Effector CD8-positive, alpha-beta T cell (primary cell): Measurements from ENCODE around the gene NPIPA7.
"Not testable (repeated sequence)": the region's sequence is repeated elsewhere in the genome, so short reads cannot be mapped to it uniquely, and the experiment has no call there.

Experiments used
- DNase-seq: peaks from one replicate; lab custom pipeline; 2025; lab: John Stamatoyannopoulos, UW
- total RNA-seq, 4 experiments: gene quantifications; one replicate each; lab custom pipeline; 2026; lab: John Stamatoyannopoulos, UW

The NPIPA7 gene
- total RNA-seq = 0 reads per million in 4 experiments

DNA sequence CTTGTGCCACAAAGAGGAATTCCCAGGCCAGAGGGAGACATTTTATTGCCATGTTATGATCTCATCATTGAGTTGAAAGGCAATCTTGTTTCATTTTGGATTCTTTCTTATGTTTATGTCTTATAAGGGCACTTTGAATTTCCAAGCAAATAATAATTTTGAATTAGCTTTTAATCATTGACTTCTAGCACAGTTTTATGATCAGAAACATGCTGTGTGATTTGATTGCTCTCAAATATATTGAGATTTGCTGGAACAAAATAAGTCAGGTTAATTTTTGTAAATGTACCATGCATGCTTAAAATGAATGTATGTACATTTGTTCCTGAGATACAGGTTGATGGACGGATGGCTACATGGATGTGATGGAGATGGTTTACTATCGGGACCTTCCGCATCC, at the start of gene NPIPA7:
Gene NPIPA7 (plus strand): TSS at position 301 of the 400 bp plus-strand sequence. CDS start 105 bp downstream, outside the sequence.
- DNase-seq = not testable (repeated sequence)

GRCh38 chr16:16331466-16331865, 47.5 kb upstream of the NPIPA7 start:
- not testable (repeated sequence) for DNase-seq

DNA sequence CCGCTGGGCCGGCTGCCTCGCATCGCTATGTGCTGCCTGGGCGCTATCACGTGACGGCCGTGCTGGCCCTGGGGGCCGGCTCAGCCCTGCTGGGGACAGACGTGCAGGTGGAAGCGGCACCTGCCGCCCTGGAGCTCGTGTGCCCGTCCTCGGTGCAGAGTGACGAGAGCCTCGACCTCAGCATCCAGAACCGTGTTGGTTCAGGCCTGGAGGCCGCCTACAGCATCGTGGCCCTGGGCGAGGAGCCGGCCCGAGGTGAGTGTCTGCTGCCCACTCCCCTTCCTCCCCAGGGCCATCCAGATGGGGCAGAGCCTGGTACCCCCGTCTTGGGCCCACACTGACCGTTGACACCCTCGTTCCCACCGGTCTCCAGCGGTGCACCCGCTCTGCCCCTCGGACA, 21.4 kb upstream of the NPIPA7 start:
- DNase-seq = not testable (repeated sequence)

GRCh38 chr16:16358539-16359240, 20.2 kb upstream of the NPIPA7 start:
- not testable (repeated sequence) for DNase-seq

- not testable (repeated sequence) for DNase-seq
Measured at GRCh38 chr16:16363595-16363994, 15.3 kb upstream of the NPIPA7 start.

DNA sequence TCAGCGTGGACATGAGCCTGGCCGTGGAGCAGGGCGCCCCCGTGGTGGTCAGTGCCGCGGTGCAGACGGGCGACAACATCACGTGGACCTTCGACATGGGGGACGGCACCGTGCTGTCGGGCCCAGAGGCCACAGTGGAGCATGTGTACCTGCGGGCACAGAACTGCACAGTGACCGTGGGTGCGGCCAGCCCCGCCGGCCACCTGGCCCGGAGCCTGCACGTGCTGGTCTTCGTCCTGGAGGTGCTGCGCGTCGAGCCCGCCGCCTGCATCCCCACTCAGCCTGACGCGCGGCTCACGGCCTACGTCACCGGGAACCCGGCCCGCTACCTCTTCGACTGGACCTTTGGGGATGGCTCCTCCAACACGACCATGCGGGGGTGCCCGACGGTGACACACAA, 14.8 kb upstream of the NPIPA7 start:
- DNase-seq = not testable (repeated sequence)

- not testable (repeated sequence) for DNase-seq
Measured at GRCh38 chr16:16364701-16365100, 14.2 kb upstream of the NPIPA7 start.

DNA sequence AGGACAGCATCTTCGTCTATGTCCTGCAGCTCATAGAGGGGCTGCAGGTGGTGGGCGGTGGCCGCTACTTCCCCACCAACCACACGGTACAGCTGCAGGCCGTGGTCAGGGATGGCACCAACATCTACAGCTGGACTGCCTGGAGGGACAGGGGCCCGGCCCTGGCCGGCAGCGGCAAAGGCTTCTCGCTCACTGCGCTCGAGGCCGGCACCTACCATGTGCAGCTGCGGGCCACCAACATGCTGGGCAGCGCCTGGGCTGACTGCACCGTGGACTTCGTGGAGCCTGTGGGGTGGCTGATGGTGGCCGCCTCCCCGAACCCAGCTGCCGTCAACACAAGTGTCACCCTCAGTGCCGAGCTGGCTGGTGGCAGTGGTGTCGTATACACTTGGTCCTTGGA, 13.6 kb upstream of the NPIPA7 start:
- DNase-seq = not testable (repeated sequence)

GRCh38 chr16:16365851-16366250, 13.1 kb upstream of the NPIPA7 start:
- DNase-seq = not testable (repeated sequence)

DNA sequence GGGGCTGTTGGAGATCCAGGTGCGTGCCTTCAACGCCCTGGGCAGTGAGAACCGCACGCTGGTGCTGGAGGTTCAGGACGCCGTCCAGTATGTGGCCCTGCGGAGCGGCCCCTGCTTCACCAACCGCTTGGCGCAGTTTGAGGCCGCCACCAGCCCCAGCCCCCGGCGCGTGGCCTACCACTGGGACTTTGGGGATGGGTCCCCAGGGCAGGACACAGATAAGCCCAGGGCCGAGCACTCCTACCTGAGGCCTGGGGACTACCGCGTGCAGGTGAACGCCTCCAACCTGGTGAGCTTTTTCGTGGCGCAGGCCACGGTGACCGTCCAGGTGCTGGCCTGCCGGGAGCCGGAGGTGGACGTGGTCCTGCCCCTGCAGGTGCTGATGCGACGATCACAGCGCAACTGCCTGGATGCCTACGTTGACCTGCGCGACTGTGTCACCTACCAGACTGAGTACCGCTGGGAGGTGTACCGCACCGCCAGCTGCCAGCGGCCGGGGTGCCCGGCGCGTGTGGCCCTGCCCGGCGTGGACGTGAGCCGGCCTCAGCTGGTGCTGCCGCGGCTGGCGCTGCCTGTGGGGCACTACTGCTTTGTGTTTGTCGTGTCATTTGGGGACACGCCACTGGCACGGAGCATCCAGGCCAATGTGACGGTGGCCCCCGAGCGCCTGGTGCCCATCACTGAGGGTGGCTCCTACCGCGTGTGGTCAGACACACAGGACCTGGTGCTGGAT, 12.2 kb upstream of the NPIPA7 start:
- not testable (repeated sequence) for DNase-seq

GRCh38 chr16:16367285-16367628, 11.7 kb upstream of the NPIPA7 start:
- not testable (repeated sequence) for DNase-seq

DNA sequence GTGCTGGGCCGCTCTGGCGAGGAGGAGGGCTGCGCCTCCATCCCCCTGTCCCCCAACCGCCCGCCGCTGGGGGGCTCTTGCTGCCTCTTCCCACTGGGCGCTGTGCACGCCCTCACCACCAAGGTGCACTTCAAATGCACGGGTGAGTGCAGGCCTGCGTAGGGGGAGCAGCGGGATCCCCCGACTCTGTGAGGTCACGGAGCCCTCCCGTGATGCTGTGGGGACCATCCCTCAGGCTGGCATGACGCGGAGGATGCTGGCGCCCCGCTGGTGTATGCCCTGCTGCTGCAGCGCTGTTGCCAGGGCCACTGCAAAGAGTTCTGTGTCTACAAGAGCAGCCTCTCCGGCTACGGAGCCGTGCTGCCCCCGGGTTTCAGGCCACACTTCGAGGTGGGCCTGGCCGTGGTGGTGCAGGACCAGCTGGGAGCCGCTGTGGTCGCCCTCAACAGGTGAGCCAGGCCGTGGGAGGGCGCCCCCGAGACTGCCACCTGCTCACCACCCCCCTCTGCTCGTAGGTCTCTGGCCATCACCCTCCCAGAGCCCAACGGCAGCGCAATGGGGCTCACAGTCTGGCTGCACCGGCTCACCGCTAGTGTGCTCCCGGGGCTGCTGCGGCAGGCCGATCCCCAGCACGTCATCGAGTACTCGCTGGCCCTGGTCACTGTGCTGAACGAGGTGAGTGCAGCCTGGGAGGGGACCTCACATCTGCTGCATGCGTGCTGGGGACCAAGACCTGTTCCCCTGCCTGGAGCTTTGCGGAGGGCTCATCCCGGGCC, 9.7 kb upstream of the NPIPA7 start:
- DNase-seq = not testable (repeated sequence)

DNA sequence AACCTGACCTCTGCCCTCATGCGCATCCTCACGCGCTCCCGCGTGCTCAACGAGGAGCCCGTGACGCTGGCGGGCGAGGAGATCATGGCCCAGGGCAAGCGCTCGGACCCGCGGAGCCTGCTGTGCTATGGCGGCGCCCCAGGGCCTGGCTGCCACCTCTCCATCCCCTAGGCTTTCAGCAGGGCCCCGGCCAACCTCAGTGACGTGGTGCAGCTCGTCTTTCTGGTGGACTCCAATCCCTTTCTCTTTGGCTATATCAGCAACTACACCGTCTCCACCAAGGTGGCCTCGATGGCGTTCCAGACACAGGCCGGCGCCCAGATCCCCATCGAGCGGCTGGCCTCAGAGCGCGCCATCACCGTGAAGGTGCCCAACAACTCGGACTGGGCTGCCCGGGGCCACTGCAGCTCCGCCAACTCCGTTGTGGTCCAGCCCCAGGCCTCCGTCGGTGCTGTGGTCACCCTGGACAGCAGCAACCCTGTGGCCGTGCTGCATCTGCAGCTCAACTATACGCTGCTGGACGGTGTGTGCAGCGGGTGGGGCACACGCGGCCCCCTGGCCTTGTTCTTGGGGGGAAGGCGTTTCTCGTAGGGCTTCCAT, 7.7 kb upstream of the NPIPA7 start:
- DNase-seq = not testable (repeated sequence)

GRCh38 chr16:16374192-16374591, 4.7 kb upstream of the NPIPA7 start:
- DNase-seq = not testable (repeated sequence)

DNA sequence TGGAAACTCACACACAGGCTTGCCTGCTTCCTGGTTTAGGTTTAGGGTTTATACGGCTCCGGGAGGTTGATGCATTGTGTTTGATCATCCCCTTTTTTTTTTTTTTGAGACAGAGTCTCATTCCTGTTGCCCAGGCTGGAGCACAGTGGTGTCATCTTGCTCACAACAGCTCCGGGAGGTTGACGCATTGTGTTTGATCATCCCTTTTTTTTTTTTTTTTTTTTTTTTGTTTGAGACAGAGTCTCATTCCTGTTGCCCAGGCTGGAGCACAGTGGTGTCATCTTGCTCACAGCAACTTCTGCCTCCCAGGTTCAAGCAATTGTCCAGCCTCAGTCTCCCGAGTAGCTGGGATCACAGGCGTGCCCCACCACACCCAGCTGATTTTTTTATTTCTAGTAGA, 20.7 kb downstream of the NPIPA7 start:
- DNase-seq = not testable (repeated sequence)

DNA sequence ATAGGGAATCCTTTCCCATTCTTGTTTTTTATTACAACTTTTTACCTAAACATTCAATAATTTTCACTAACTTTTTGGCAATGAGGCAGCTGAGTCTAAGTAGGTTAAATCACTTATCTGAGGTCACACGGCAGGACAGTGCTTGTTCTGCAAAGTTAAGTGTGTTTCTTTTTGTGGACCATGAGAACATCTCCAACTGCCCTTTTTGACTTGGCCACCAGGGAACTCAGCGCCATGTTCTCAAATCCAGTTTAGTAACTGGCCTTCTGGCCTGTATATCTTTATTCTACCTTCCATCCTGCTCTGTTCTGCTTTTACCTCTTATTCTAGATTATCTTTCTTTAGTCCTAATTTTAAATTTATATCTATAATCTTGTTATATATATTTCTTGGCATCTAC, 23.4 kb downstream of the NPIPA7 start:
- not testable (repeated sequence) for DNase-seq

- not testable (repeated sequence) for DNase-seq
Measured at GRCh38 chr16:16404283-16404682, 25.3 kb downstream of the NPIPA7 start.

GRCh38 chr16:16405421-16405820, 26.5 kb downstream of the NPIPA7 start:
- DNase-seq = not testable (repeated sequence)

- not testable (repeated sequence) for DNase-seq
Measured at GRCh38 chr16:16408430-16408829, 29.5 kb downstream of the NPIPA7 start.

GRCh38 chr16:16413773-16414172, 34.8 kb downstream of the NPIPA7 start:
- not testable (repeated sequence) for DNase-seq

DNA sequence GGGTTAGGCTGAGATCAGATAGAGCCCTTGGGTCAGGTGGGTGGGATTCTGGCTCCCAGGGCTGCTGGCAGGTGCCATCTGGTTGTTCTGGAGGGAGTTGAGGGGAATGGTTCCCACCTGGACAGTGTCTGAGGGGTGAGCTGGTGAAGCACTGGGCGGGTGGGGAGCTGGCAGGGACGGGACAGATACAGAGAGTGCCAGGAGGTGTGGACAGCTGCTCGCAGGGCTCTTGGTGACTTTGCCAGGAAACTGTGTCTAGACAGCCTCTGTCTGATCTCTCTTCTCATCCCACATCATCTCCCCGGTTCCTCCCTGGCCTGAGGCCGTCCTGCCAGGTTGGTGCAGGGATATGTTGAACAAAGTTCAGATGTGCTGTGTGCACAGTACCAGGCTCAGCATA, 38.1 kb downstream of the NPIPA7 start:
- not testable (repeated sequence) for DNase-seq
